NCI-H82 (cell line): ENCODE results near the gene ARHGEF25.
"Not testable (repeated sequence)": the region's sequence is repeated elsewhere in the genome, so short reads cannot be mapped to it uniquely, and the experiment has no call there.

Experiments used
- DNase-seq: peaks from one replicate; lab custom pipeline; 2025; lab: John Stamatoyannopoulos, UW

The ARHGEF25 gene

DNA sequence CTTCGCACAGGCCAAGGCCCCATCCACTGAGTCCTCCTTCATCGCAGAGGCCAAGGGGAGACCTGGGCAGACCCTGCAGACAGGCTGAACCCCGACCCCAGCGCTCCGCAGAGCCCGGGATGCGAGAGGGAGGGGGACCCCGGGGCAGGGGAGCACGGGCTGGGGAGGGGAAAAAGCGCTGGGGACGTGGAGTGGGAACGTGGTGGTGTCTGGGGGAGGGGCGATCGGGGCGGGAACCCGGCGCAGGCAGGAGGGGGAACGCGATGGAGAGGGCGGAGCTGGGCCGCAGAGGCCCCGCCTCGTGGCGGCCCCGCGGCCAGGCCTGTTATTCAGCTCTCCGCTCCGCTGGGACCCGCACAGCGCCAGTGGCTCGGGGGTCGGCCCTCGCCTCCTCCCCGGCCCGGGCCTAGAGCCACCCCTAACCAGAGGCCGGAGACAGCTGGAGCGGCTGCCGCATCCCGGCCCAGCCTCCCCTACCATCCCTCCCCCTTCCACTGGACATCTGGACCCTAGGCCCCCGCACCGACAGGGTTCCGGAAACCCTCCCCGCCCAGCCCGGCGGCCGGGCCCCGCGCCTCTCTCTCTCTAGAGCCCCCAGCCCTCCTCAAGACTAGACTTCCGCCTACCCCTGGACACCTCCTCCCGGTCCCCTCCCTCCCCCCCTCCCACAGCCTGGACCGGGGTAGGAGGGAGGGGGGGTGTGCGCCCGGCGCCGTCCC is at the start of gene ARHGEF25:
TSS of gene ARHGEF25 (plus strand) at position 328 of the 719 bp plus-strand sequence. CDS start 460 bp downstream, outside the sequence.
- DNase-seq = peak; percentile 96

DNA sequence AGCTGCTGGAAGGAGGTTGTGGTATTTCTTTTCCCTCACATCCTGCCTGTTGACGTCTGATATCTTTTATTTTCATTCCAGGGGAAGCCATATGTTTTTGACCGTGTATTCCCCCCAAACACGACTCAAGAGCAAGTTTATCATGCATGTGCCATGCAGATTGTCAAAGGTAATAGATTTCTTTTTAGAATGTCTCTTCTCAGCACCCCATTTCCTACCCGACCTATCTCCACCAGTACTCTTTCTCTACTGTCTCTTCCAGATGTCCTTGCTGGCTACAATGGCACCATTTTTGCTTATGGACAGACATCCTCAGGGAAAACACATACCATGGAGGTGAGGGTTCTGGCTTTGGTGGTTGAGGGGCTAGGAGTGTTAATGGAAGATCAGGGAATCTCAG is 47.9 kb upstream of the ARHGEF25 start:
- DNase-seq = no peak

DNA sequence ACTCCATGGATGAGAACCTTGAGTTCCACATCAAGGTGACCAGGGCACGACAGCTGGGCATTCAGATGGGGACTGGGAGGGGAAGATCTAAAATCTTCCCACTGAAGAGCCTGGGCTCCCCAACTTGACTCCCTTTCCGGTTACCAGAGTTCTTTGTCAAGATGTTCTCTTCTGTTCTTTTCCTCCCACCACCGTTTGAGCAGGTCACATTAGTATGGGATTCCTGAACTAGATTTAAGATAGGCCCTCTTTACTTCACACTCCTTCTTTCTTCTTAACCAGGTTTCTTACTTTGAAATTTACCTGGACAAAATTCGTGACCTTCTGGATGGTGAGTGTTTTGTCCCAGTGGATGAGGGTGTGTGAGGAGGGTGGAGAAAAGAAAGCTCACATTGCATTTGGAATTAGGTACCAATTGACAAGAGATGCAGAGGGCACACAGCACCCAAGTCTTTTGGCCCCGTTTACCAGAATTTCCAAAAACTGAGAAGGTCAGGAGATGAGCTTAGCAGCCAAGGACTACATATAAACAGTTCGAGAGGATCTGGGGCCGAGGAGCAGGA is 47.0 kb upstream of the ARHGEF25 start:
- no peak for DNase-seq

DNA sequence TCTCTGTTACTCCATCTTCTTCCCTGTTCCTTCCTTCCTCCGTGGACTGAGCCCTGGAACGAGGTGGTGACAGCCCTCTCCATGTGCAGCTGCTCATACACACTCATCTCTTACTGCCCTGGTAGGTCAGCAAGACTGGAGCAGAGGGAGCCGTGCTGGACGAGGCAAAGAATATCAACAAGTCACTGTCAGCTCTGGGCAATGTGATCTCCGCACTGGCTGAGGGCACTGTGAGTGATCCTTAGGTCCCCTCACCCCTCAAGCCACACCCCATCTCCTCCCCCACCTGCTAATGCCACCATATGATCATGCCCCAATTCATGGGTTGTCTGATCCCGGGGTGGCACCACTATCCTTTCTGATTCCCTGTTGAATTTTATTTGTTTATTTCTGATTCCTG is 42.4 kb upstream of the ARHGEF25 start:
- no peak for DNase-seq

DNA sequence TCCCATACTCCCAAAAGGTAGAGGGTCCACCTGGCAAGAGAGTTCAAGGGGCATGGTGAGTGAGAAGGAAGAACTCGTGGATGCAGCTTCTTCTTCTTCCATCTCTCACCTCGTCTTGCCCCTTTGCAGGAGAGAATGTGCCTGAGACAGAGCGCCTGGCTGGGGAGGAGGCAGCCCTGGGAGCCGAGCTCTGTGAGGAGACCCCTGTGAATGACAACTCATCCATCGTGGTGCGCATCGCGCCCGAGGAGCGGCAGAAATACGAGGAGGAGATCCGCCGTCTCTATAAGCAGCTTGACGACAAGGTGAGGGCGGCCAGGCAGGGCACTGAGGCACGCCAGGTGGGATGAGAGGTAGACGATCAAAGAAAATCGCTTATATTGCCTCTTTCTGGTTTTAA is 41.4 kb upstream of the ARHGEF25 start:
- DNase-seq = no peak

DNA sequence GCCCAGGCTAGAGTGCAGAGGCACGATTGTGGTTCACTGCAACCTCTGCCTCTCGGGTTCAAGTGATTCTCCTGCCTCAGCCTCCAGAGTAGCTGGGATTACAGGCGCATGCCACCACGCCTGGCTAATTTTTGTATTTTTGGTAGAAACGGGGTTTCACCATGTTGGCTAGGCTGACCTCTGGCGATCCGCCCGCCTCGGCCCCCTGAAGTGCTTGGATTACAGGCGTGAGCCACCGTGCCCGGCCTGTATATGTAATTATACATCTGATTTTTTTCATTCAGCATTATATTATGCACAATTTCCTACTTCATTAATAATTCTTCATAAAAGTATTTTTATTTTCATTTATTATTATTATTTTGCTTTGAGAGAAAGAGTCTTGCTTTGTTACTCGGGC is 40.8 kb upstream of the ARHGEF25 start:
- DNase-seq = not testable (repeated sequence)

DNA sequence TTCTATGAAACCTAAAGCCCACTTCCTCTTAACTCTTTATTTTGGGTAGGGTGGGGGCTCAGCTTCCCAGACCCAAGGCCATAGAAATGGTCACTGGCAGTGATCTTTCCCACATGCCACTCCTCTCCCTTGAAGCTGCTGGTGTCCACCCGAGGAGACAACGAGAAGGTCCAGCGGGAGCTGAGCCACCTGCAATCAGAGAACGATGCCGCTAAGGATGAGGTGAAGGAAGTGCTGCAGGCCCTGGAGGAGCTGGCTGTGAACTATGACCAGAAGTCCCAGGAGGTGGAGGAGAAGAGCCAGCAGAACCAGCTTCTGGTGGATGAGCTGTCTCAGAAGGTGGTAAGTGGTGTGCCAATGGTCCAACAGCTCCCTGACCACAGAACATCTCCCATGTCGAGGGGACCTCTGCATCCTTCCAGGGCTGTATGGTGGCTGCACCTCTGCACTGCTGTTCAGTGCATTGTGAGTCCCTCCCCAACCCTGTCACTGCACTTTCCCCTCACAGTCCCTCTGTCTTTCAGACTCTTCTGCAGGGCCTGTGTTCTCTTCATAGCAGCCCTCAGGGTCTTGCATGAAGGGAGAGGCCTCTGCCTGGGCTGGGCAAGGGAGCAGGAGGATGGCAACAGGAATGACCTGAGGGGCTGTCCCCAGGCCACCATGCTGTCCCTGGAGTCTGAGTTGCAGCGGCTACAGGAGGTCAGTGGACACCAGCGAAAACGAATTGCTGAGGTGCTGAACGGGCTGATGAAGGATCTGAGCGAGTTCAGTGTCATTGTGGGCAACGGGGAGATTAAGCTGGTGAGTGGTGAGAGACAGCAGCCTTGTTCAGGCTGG is 39.1 kb upstream of the ARHGEF25 start:
- no peak for DNase-seq

DNA sequence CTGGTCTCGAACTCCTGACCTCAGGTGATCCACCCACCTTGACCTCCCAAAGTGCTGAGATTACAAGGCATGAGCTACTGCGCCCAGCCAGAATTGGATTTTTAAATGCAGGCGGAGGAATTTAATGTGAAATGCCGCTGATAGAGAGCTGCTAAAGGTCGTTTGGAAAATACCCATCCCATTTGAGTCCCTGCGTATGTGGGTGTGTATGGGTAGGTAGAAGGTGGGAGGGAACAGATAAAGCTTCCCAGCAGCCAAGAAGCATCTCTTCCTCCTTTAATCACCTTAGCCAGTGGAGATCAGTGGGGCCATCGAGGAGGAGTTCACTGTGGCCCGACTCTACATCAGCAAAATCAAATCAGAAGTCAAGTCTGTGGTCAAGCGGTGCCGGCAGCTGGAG is 36.4 kb upstream of the ARHGEF25 start:
- DNase-seq = no peak

DNA sequence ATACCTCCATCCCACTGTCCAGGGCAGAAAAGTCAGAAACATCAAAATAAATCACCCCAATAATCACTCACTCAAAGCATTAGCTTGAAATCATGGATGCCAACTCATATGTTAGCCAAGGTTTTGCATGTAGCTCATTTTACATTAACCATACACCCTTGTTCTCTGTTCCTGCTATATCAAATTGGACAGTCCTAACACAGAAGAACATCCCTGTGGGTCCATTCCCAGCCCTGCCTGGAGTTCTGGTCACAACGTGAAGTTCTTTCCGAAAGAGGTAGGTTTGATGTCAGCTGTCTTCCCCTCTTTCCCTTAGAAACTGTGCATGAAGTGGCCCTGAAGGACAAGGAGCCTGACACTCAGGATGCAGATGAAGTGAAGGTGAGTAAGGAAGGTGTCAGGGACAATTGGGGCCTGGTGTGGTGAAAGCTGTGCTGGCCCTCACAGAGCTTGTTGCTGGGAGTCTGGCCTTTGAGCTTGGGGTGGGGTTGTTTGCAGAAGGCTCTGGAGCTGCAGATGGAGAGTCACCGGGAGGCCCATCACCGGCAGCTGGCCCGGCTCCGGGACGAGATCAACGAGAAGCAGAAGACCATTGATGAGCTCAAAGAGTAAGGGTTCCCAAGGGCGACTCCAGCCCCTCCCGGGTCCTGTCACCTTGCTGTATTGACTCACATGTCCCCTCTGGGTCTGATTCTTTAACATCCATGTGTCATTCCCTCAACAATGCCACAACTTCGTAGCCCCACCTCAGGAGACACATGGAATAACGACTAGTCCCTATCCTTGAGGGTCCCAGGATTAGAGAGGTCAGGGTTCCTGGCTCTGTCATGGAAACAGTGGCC is 35.2 kb upstream of the ARHGEF25 start:
- no peak for DNase-seq

DNA sequence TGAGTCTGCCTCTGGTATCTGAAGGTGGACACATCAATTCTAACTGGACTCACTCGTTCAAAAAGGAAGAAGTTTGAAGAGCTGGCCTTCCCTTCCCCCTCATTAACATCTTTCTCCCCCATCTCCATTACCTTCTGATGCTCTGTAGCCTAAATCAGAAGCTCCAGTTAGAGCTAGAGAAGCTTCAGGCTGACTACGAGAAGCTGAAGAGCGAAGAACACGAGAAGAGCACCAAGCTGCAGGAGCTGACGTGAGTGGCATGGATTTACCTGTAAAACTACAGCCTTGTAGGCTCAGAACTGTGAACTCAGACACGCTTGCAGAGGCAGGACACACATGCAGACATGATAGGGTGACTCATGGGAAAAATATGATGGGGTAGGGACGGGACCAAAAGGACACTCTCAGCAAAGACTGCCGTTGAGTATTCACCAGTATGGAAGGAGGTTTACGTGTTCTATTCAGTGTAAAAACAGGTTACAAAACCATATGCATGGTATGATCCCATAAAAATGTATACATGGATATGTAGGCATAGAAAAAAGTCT is 34.5 kb upstream of the ARHGEF25 start:
- DNase-seq = no peak

DNA sequence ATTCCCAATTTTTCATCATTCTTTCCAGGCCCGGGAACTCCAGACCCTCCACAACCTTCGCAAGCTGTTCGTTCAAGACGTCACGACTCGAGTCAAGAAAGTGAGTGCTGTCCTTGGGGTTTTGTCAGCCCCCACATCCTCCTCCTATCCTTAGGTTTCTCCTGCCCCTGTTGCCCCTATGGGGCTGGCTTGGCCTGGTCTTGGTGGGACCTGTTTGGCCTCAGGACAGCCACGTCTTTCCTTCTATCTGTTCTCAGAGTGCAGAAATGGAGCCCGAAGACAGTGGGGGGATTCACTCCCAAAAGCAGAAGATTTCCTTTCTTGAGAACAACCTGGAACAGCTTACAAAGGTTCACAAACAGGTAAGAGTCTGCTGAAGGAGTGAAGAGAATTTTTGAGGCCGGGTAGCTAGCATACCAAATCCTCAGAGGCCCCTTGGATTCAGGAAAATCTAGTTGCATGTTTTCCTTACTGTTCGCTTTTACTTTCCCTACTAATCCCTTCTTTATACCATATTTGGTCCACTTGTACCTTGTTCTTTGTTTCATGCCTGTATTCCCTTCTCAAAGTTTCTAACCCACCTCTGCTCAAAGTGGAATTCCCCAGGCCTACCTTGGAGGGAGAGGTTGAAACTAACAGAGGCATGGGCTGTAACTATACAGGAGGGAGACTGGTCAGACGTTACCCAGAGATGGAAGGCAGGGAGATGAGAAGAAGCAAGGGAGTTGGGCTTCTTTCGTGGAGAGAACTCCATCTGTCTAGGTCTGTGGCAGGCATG is 33.1 kb upstream of the ARHGEF25 start:
- DNase-seq = no peak

DNA sequence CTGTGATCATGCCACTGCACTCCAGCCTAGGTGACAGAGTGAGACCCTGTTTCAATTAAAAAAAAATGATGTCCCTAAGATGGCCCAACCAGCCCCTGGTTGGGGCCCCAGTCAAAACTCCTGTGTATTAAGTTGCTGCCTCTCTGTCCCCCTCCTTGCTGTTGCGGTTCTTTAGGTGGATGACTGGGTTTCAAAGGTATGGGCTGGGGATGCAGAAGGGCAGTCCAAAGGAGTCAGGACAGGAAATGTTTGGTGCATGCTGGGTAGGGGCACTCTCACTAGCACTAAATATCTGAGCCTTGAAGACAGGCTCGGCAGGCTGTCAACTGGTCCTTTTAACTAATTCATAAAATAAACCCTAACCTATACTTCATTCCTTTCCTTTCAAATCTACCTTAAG is 32.2 kb upstream of the ARHGEF25 start:
- no peak for DNase-seq

DNA sequence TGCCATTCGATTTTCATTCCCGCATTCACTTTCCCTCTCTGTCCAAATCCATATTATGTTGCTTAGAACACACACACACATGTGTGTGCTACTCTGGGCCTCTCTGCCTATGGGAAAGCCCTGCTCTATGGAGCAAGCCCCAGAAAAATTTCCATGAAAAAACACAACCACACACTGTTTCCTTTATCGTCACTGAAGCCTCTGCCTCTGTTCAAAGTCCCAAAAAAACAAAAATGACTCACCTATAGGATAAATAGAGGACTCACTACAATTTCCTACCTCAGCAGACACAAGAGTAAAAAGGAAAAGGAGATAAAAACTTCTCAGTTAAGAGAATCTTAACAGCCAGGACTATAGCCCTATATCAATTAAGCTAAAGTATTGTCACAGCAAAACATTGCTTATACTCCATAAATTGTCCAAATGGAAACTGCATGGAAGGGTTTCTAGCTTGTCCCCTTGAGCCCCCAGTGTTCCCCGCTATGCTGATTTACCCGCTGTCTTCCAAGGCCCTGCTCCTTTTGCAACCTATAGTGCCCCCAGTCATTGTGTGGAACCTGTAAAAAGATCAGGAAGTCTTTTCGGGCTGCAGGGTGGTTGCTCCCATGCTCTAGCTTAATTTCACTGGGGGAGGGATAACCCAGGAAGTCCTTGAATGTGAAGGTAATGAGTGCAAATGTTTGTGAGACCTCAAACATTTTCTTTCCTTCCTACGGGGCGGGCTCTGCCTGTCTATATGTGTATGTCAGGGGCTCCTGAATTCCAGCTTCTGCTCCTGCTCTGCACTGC is 31.4 kb upstream of the ARHGEF25 start:
- DNase-seq = no peak

DNA sequence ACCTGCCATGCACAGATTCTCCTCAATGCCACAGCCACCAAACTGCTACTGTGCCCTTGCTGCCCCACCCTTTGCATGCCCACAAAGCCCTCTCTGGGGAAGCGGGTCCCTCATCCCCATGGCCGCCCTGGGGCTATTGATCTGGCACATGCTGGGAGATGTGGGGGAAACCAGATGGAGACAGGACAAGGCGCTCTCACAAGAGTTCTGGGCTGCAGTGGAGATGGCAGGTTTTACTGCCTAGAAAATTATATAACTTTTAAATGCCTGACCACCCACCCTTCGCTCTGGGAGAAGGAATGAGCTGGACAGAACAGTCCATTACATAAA is 30.8 kb upstream of the ARHGEF25 start:
- no peak for DNase-seq

DNA sequence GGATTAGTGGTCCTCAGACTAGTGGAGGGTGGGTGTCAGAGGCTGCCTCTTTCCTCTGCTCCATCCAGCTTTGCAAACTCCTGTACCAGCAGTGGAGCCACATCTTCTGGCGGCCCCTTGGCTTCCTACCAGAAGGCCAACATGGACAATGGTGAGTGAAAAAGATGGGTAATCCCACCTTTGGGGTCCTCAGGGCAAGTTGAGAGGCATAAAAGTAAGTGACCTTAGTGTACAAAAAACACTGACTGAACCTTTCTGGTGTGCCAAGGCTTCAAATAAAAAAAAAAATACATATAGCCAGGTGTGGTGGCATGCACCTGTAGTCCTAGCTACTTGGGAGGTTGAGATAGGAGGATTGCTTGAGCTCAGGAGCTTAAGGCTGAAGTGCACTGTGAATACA is 29.4 kb upstream of the ARHGEF25 start:
- no peak for DNase-seq

DNA sequence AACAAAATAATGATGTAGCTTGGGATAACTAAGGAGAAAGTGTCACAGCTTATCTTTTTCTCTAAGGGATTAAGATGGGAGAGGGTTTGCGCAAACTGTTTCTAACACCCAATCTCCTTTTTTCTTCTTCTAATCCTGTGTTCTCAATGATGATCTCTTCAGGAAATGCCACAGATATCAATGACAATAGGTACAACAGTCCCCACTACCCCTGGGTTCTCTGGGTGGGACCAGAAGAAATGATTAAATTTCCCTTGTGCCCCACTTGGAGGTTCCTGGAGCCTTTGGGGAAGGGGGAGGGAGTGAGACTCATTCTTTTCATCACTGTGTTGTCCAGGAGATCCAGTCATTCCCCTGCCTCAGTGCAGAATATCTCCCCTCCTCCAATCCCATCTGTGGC is 28.8 kb upstream of the ARHGEF25 start:
- DNase-seq = no peak

DNA sequence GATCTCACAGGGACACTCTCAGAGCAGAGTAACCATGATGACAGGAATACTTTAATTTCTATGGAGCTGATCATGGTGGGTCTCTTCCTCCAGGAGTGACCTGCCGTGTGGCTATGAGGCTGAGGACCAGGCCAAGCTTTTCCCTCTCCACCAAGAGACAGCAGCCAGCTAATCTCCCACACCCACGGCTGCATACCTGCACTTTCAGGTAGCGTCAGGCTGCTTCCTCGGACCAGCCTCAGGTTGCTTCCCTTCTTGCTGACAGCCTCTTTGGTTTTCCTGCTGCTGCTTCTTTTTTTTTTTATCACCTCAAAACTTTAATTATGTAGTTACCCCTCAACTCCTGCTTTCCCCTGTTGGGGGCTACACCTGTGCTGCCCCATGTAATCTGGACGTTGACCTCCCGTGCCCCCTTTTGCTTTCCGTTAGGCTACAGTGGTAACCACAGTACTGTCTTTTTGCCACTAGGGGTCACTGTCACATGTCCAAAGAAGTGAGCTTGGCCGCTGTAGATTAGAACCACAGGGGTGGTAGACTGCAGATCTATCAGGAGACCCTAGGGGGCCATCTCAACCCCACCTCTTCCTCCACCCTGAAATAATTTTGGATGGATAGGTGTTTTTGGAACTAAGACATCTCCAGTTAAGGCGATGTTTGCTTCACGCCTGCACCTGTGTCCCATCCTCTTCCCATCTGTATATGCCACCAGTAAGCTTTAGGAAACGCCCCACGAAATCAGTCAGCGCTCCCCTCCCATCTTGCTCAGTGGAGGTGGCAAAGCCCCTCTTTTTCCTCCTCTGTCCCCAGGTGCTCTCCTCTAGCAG is 28.0 kb upstream of the ARHGEF25 start:
- DNase-seq = peak; percentile 95

DNA sequence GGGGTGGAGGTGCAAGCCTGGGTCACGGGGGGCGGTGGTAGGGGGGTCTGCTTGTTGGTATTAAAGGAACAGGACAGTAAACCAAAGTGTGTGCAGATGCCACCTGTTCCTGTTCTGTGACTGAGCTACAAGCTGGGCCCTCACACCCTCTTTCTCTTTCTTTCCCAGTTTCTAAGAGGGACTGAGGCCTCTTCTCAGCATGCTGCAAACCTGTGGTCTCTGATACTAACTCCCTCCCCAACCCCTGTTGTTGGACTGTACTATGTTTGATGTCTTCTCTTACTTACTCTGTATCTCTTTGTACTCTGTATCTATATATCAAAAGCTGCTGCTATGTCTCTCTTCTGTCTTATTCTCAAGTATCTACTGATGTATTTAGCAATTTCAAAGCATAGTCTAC is 27.2 kb upstream of the ARHGEF25 start:
- no peak for DNase-seq

DNA sequence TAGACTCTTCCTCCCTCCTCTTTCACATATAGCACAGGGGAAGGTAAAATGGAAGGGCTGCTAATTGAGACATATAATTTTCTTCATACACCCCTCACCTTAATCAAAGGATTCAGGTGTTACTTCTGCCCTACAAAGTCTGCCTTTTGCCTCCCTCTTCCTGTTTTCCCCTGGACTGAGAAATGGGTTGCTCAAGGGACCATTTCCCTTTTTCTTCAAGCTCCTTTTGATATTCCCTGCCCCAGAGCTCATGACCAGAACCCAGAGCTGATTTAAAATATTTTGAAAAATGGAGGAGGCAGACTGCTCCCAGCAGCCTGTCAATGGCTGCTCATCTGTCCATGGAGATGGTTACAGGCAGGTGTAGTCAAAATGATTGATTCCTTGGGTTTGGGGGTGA is 26.5 kb upstream of the ARHGEF25 start:
- DNase-seq = no peak

DNA sequence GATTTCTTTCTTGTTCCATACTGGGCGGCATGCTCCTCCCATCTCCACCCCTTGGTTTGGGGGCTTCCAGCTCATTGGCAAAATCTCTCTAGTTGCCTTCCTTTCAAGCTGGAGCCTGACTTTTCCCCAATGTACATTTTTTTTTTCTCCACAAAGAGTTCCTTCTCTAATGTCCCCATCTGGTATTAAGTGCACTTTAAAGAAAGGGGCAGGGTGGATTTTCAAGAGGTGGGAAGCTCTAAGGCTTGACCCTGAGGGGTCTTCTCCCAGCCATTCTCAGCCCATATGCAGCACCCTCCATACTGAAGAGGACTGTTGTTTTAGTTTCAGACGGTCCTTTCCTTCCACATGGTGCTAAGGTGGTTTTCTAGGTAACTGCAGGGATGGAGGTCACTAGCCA is 26.1 kb upstream of the ARHGEF25 start:
- DNase-seq = no peak
